NCI-H526 treated with DMSO at 0.1 percent for 48 hours (cell line): ENCODE data around the gene IPCEF1.
A peak's percentile ranks its signal among the peaks of the same experiment; 100 is the strongest.
"Not testable (repeated sequence)": the region's sequence is repeated elsewhere in the genome, so short reads cannot be mapped to it uniquely, and the experiment has no call there.

Experiments used
- DNase-seq: peaks from one replicate; lab custom pipeline; 2025; lab: John Stamatoyannopoulos, UW

The IPCEF1 gene

GRCh38 chr6:154223296-154223695 is 133.3 kb downstream of the IPCEF1 start:
- no peak for DNase-seq

GRCh38 chr6:154222716-154223115 is 133.9 kb downstream of the IPCEF1 start:
- DNase-seq, result no peak

GRCh38 chr6:154219250-154219649 is 137.4 kb downstream of the IPCEF1 start:
- no peak for DNase-seq

GRCh38 chr6:154218787-154219186 is 137.8 kb downstream of the IPCEF1 start:
- DNase-seq, result no peak

GRCh38 chr6:154218301-154218700 is 138.3 kb downstream of the IPCEF1 start:
- no peak for DNase-seq

GRCh38 chr6:154213782-154214181 is 142.8 kb downstream of the IPCEF1 start:
- DNase-seq, result peak; percentile 20

GRCh38 chr6:154210678-154211077 is 145.9 kb downstream of the IPCEF1 start:
- no peak for DNase-seq

GRCh38 chr6:154209555-154209954 is 147.0 kb downstream of the IPCEF1 start:
- DNase-seq, result no peak

- no peak for DNase-seq
Measured at GRCh38 chr6:154206996-154207395, 149.6 kb downstream of the IPCEF1 start.

- no peak for DNase-seq
Measured at GRCh38 chr6:154206141-154206540, 150.5 kb downstream of the IPCEF1 start.

GRCh38 chr6:154202958-154203357 is 153.6 kb downstream of the IPCEF1 start:
- DNase-seq, result no peak

- no peak for DNase-seq
Measured at GRCh38 chr6:154202339-154202738, 154.3 kb downstream of the IPCEF1 start.

- DNase-seq, result not testable (repeated sequence)
Measured at GRCh38 chr6:154201688-154202087, 154.9 kb downstream of the IPCEF1 start.

- no peak for DNase-seq
Measured at GRCh38 chr6:154197196-154197860, 159.3 kb downstream of the IPCEF1 start.

- no peak for DNase-seq
Measured at GRCh38 chr6:154196333-154196885, 160.2 kb downstream of the IPCEF1 start.

- DNase-seq, result no peak
Measured at GRCh38 chr6:154187714-154188113, 168.9 kb downstream of the IPCEF1 start.

GRCh38 chr6:154187203-154187602 is 169.4 kb downstream of the IPCEF1 start:
- DNase-seq, result no peak

- DNase-seq, result no peak
Measured at GRCh38 chr6:154179434-154179833, 177.2 kb downstream of the IPCEF1 start.

GRCh38 chr6:154172393-154172792 is 184.2 kb downstream of the IPCEF1 start:
- not testable (repeated sequence) for DNase-seq

- DNase-seq, result no peak
Measured at GRCh38 chr6:154170106-154170505, 186.5 kb downstream of the IPCEF1 start.

- DNase-seq, result no peak
Measured at GRCh38 chr6:154169193-154169847, 187.3 kb downstream of the IPCEF1 start.

GRCh38 chr6:154167126-154167525 is 189.5 kb downstream of the IPCEF1 start:
- DNase-seq, result no peak

- DNase-seq, result no peak
Measured at GRCh38 chr6:154166140-154166539, 190.5 kb downstream of the IPCEF1 start.
